ENCODE data around the gene ZSCAN29.

DNA sequence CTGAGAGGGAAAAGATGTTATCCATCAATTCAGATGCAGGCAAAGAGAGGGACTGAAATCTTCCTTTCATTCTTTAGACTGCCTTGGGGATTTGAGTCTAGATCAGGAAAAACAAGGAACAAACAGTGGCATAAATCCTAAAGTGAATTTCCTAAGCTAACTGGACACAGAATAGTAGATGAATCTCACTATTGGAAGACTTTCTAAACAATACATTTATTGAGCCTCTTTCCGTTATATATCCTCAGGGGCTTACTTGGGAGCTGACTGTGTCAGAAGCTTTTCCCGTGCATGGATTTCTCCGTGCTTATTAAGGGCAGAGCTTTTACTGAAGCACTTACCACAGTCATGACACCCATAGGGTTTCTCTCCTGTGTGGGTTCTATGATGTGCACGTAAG is 10.0 kb downstream of the ZSCAN29 start:
- TF ChIP-seq, protein P1, sequence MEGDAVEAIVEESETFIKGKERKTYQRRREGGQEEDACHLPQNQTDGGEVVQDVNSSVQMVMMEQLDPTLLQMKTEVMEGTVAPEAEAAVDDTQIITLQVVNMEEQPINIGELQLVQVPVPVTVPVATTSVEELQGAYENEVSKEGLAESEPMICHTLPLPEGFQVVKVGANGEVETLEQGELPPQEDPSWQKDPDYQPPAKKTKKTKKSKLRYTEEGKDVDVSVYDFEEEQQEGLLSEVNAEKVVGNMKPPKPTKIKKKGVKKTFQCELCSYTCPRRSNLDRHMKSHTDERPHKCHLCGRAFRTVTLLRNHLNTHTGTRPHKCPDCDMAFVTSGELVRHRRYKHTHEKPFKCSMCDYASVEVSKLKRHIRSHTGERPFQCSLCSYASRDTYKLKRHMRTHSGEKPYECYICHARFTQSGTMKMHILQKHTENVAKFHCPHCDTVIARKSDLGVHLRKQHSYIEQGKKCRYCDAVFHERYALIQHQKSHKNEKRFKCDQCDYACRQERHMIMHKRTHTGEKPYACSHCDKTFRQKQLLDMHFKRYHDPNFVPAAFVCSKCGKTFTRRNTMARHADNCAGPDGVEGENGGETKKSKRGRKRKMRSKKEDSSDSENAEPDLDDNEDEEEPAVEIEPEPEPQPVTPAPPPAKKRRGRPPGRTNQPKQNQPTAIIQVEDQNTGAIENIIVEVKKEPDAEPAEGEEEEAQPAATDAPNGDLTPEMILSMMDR (IDR thresholded peaks at IDR 0.05): no peak
- no peak for TF ChIP-seq POLR2A (IDR thresholded peaks at IDR 0.05)
